ENCODE measurements around the gene G6PC1.
"Not testable (repeated sequence)": the region's sequence is repeated elsewhere in the genome, so short reads cannot be mapped to it uniquely, and the experiment has no call there.

G6PC1 gene

GRCh38 chr17:42918902-42919521 is 18.4 kb downstream of the G6PC1 start:
- Histone ChIP-seq H3K4me3 (ENCODE audit: low read depth in 1 of 2, low read length in 2 of 2) (no peak overlapping the region), H3K36me3 (ENCODE audit: control insufficient read depth in 1 of 2, insufficient read depth in 2 of 2, low read length in 2 of 2) (no peaks in the 10 kb centered on the region), H3K27me3 (ENCODE audit: control insufficient read depth in 1 of 2, insufficient read depth in 2 of 2, low read length in 2 of 2) (no peaks in the 10 kb centered on the region), H3K27ac (ENCODE audit: low read depth, low read length) (no peak overlapping the region), H3K9me3 (ENCODE audit: control insufficient read depth in 1 of 2, low read length in 2 of 2) (no peaks in the 10 kb centered on the region), H3K9ac (ENCODE audit: low read depth in 1 of 2, low read length in 2 of 2) (peak overlapping the region in 1 of 2 donors; percentile 1), H3K4me1 (ENCODE audit: control insufficient read depth in 1 of 2, insufficient read depth in 2 of 2, low read length in 2 of 2) (peaks cover 26 to 49% of the 10 kb centered on the region in 2 donors)

GRCh38 chr17:42919522-42920077 is 19.0 kb downstream of the G6PC1 start:
- H3K9ac ChIP-seq (ENCODE audit: low read depth in 1 of 2, low read length in 2 of 2); H3K36me3 ChIP-seq (ENCODE audit: control insufficient read depth in 1 of 2, insufficient read depth in 2 of 2, low read length in 2 of 2); H3K9me3 ChIP-seq (ENCODE audit: control insufficient read depth in 1 of 2, low read length in 2 of 2); H3K27me3 ChIP-seq (ENCODE audit: control insufficient read depth in 1 of 2, insufficient read depth in 2 of 2, low read length in 2 of 2); H3K27ac ChIP-seq (ENCODE audit: low read depth, low read length); H3K4me3 ChIP-seq (ENCODE audit: low read depth in 1 of 2, low read length in 2 of 2): not testable (repeated sequence)
- peaks cover 25 to 46% of the 10 kb centered on the region in 2 donors for H3K4me1 ChIP-seq (ENCODE audit: control insufficient read depth in 1 of 2, insufficient read depth in 2 of 2, low read length in 2 of 2)

DNA sequence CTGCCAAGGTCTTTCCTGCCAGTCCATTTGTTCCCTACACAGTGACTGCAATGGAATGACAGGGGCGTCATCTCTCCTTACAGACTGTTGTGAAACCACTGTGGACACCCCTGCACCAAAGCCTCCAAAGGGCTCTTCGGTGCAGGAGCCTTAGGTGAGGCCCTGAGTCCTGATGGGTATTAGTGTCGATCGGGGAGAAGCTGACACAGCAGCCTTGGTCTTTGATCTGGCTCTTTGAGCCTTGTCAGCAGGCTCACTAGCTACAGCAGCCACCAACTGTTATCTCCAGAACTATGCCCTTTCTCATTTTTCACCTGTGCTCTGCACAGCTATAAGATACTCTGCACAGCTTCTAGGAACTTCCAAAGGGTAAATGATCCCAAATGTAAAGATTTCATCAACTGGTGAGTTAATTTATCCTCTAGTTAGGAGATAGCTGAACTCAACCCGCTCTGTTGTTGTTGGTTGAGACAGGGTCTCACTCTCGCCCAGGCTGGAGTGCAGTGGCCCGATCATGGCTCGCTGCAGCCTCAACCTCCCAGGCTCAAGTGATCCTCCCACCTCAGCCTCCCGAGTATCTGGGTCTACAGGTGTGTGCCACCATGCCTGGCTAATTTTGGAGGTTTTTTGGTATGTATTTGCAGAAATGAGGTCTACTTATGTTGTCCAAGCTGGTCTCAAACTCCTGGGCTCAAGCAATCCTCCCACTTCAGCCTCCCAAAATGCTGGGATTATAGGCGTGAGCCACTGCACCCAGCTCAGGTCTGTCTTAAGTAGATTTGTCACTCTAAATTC is 19.7 kb downstream of the G6PC1 start:
- H3K9ac ChIP-seq (ENCODE audit: low read depth in 1 of 2, low read length in 2 of 2), result no peak overlapping the region
- no peak overlapping the region for H3K4me3 ChIP-seq (ENCODE audit: low read depth in 1 of 2, low read length in 2 of 2)
- H3K27ac ChIP-seq (ENCODE audit: low read depth, low read length), result no peak overlapping the region
- no peaks in the 10 kb centered on the region for H3K27me3 ChIP-seq (ENCODE audit: control insufficient read depth in 1 of 2, insufficient read depth in 2 of 2, low read length in 2 of 2)
- H3K9me3 ChIP-seq (ENCODE audit: control insufficient read depth in 1 of 2, low read length in 2 of 2), result no peaks in the 10 kb centered on the region
- no peaks in the 10 kb centered on the region for H3K36me3 ChIP-seq (ENCODE audit: control insufficient read depth in 1 of 2, insufficient read depth in 2 of 2, low read length in 2 of 2)
- peaks cover 25 to 42% of the 10 kb centered on the region in 2 donors for H3K4me1 ChIP-seq (ENCODE audit: control insufficient read depth in 1 of 2, insufficient read depth in 2 of 2, low read length in 2 of 2)

GRCh38 chr17:42920922-42921321 is 20.3 kb downstream of the G6PC1 start:
- no peak overlapping the region for H3K4me3 ChIP-seq (ENCODE audit: low read depth in 1 of 2, low read length in 2 of 2)
- H3K27me3 ChIP-seq (ENCODE audit: control insufficient read depth in 1 of 2, insufficient read depth in 2 of 2, low read length in 2 of 2), result no peaks in the 10 kb centered on the region
- H3K9ac ChIP-seq (ENCODE audit: low read depth in 1 of 2, low read length in 2 of 2), result no peak overlapping the region
- H3K27ac ChIP-seq (ENCODE audit: low read depth, low read length), result no peak overlapping the region
- peaks cover 25 to 42% of the 10 kb centered on the region in 2 donors for H3K4me1 ChIP-seq (ENCODE audit: control insufficient read depth in 1 of 2, insufficient read depth in 2 of 2, low read length in 2 of 2)
- H3K9me3 ChIP-seq (ENCODE audit: control insufficient read depth in 1 of 2, low read length in 2 of 2), result no peaks in the 10 kb centered on the region
- no peaks in the 10 kb centered on the region for H3K36me3 ChIP-seq (ENCODE audit: control insufficient read depth in 1 of 2, insufficient read depth in 2 of 2, low read length in 2 of 2)

DNA sequence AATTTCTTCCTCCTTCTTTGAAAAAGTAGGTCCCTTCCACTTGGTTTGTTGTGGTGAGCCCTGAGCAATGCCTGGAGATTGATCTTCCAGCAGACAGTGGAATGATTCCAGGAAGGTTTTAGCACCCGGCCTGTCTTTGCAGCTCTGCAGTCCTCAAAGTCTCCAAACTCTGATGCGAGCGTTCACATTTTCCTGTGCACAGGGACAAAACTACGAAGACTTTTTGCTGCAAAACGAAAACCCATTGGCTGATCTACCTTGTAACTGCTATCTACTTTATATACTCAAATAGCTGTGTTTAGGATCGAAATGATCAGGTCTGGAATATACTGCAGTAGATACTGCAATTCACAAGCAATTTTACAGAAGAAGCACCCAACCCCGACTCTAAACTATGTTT is 21.7 kb downstream of the G6PC1 start:
- no peak overlapping the region for H3K27ac ChIP-seq (ENCODE audit: low read depth, low read length)

DNA sequence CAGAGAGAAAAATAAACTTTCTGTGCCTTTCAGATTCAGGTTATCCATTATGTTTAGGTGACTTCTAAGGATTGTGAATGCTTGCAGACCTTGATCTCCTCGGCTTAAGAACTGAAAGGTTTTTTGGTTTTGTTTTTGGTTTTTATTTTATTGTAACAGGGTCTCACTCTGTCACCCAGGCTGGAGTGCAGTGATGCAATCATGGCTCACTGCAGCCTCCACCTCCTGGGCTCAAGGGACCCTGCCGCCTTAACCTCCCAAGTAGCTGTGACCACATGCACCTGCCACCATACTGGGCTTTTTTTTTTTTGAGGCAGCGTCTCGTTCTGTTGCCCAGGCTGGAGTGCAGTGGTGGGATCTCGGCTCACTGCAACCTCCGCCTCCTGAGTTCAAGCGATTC is 22.9 kb downstream of the G6PC1 start:
- H3K4me3 ChIP-seq (ENCODE audit: low read depth in 1 of 2, low read length in 2 of 2); H3K27me3 ChIP-seq (ENCODE audit: control insufficient read depth in 1 of 2, insufficient read depth in 2 of 2, low read length in 2 of 2); H3K36me3 ChIP-seq (ENCODE audit: control insufficient read depth in 1 of 2, insufficient read depth in 2 of 2, low read length in 2 of 2); H3K9me3 ChIP-seq (ENCODE audit: control insufficient read depth in 1 of 2, low read length in 2 of 2); H3K27ac ChIP-seq (ENCODE audit: low read depth, low read length); H3K9ac ChIP-seq (ENCODE audit: low read depth in 1 of 2, low read length in 2 of 2): not testable (repeated sequence)
- H3K4me1 ChIP-seq (ENCODE audit: control insufficient read depth in 1 of 2, insufficient read depth in 2 of 2, low read length in 2 of 2), result peaks cover 22 to 37% of the 10 kb centered on the region in 2 donors

More for the DNA sequence above, 21.7 kb downstream of the G6PC1 start:
- no peak overlapping the region for H3K9ac ChIP-seq (ENCODE audit: low read depth in 1 of 2, low read length in 2 of 2)
- no peak overlapping the region for H3K4me3 ChIP-seq (ENCODE audit: low read depth in 1 of 2, low read length in 2 of 2)
- H3K27me3 ChIP-seq (ENCODE audit: control insufficient read depth in 1 of 2, insufficient read depth in 2 of 2, low read length in 2 of 2), result no peaks in the 10 kb centered on the region
- no peaks in the 10 kb centered on the region for H3K36me3 ChIP-seq (ENCODE audit: control insufficient read depth in 1 of 2, insufficient read depth in 2 of 2, low read length in 2 of 2)
- no peaks in the 10 kb centered on the region for H3K9me3 ChIP-seq (ENCODE audit: control insufficient read depth in 1 of 2, low read length in 2 of 2)
- peaks cover 23 to 41% of the 10 kb centered on the region in 2 donors for H3K4me1 ChIP-seq (ENCODE audit: control insufficient read depth in 1 of 2, insufficient read depth in 2 of 2, low read length in 2 of 2)

GRCh38 chr17:42924891-42925290 is 24.3 kb downstream of the G6PC1 start:
- H3K27me3 ChIP-seq (ENCODE audit: control insufficient read depth in 1 of 2, insufficient read depth in 2 of 2, low read length in 2 of 2), result no peaks in the 10 kb centered on the region
- no peak overlapping the region for H3K27ac ChIP-seq (ENCODE audit: low read depth, low read length)
- no peak overlapping the region for H3K9ac ChIP-seq (ENCODE audit: low read depth in 1 of 2, low read length in 2 of 2)
- H3K4me3 ChIP-seq (ENCODE audit: low read depth in 1 of 2, low read length in 2 of 2), result no peak overlapping the region
- H3K4me1 ChIP-seq (ENCODE audit: control insufficient read depth in 1 of 2, insufficient read depth in 2 of 2, low read length in 2 of 2), result peaks cover 14 to 31% of the 10 kb centered on the region in 2 donors
- no peaks in the 10 kb centered on the region for H3K9me3 ChIP-seq (ENCODE audit: control insufficient read depth in 1 of 2, low read length in 2 of 2)
- H3K36me3 ChIP-seq (ENCODE audit: control insufficient read depth in 1 of 2, insufficient read depth in 2 of 2, low read length in 2 of 2), result no peaks in the 10 kb centered on the region

DNA sequence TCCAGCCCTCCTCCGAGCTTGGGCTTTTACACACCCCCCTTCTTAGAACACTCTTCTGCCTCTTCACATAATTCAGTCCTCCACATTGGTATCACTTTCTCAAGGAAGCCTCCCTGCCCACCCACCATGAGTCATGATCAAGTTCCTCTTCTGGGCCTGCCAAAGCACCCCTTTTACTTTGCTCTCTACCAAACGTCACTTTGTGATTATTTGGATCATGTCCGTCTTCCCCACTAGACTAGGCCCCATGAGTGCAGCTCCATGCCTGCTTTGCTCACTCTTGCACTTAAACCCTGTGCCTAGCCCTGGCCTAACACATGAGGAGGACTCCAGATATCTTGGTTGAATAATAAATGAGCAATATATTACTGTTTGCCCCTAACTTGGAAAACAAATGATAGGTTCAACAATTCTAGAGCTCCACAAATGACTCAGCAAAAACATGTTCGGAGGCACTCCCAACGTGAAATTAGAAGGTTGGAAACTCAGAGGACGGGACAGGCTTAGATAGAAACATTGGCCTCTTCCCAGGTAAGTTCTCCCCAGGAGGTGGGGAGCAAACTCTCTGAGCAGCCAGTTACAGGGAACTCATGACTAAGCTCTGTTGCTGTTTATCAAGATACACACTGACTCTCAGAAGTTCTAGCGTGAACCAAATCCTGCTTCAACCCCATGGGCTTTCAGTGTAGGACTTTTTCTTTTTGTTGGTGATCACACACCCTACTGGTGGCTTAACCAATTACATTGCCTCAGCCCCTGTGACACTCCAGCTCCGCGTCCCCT is 28.3 kb downstream of the G6PC1 start:
- peaks cover 0 to 2% of the 10 kb centered on the region in 2 donors for H3K27me3 ChIP-seq (ENCODE audit: control insufficient read depth in 1 of 2, insufficient read depth in 2 of 2, low read length in 2 of 2)
- no peak overlapping the region for H3K4me3 ChIP-seq (ENCODE audit: low read depth in 1 of 2, low read length in 2 of 2)
- H3K4me1 ChIP-seq (ENCODE audit: control insufficient read depth in 1 of 2, insufficient read depth in 2 of 2, low read length in 2 of 2), result peaks cover 7% of the 10 kb centered on the region in 2 donors
- no peak overlapping the region for H3K9ac ChIP-seq (ENCODE audit: low read depth in 1 of 2, low read length in 2 of 2)
- H3K9me3 ChIP-seq (ENCODE audit: control insufficient read depth in 1 of 2, low read length in 2 of 2), result no peaks in the 10 kb centered on the region
- no peaks in the 10 kb centered on the region for H3K36me3 ChIP-seq (ENCODE audit: control insufficient read depth in 1 of 2, insufficient read depth in 2 of 2, low read length in 2 of 2)
- H3K27ac ChIP-seq (ENCODE audit: low read depth, low read length), result peak overlapping the region; percentile 37

DNA sequence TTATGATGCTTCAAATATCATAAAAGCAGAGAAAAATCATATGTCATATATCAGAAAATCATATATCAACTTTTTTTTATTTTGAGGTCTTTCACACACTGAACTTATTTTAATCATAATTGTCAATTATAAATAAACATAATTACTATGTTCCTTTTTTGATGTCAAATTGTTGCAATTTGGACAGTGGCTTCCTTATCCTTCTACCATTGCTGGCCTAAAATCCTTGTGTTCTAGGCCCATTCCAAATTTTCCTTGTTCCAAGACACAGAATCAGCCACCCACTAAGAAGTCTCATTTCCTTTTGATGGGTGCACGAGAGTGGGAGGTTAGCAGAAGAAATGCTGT is 28.9 kb downstream of the G6PC1 start:
- H3K9ac ChIP-seq (ENCODE audit: low read depth in 1 of 2, low read length in 2 of 2), result no peak overlapping the region
- no peak overlapping the region for H3K27ac ChIP-seq (ENCODE audit: low read depth, low read length)
- H3K27me3 ChIP-seq (ENCODE audit: control insufficient read depth in 1 of 2, insufficient read depth in 2 of 2, low read length in 2 of 2), result peaks cover 0 to 3% of the 10 kb centered on the region in 2 donors
- H3K4me1 ChIP-seq (ENCODE audit: control insufficient read depth in 1 of 2, insufficient read depth in 2 of 2, low read length in 2 of 2), result peaks cover 7% of the 10 kb centered on the region in 2 donors
- H3K36me3 ChIP-seq (ENCODE audit: control insufficient read depth in 1 of 2, insufficient read depth in 2 of 2, low read length in 2 of 2), result no peaks in the 10 kb centered on the region
- H3K9me3 ChIP-seq (ENCODE audit: control insufficient read depth in 1 of 2, low read length in 2 of 2), result no peaks in the 10 kb centered on the region
- H3K4me3 ChIP-seq (ENCODE audit: low read depth in 1 of 2, low read length in 2 of 2), result no peak overlapping the region

All from duodenal mucosa (tissue), 2 donors.